Measurements from ENCODE around the gene NTMT2. TPM values are rescaled to one million over a fixed set of nuclear protein-coding genes. Genes with fewer than 3 reads are reported as not detected.

The NTMT2 gene
- total RNA-seq, 2 donors from 2014 or later, result 1.2 TPM; not detected in 1

- Mint-ChIP-seq H3K4me1 (no peaks in the 10 kb centered on the region), H3K27ac (no peak overlapping the region)
Measured at GRCh38 chr1:170209125-170209524, 63.4 kb downstream of the NTMT2 start.

GRCh38 chr1:170210142-170210541 is 64.4 kb downstream of the NTMT2 start:
- Histone ChIP-seq H3K4me1 (ENCODE audit: control insufficient read depth, insufficient read depth, low read length) (no peaks in the 10 kb centered on the region), H3K27ac (ENCODE audit: low read depth, low read length) (no peak overlapping the region), H3K4me3 (ENCODE audit: low read length) (no peak overlapping the region), H3K9me3 (ENCODE audit: control insufficient read depth, low read length) (peaks cover 8% of the 10 kb centered on the region), H3K9ac (ENCODE audit: extremely low read depth, low read length, poor library complexity, severe bottlenecking) (no peak overlapping the region), H3K36me3 (ENCODE audit: control insufficient read depth, insufficient read depth, low read length) (no peaks in the 10 kb centered on the region), H3K27me3 (ENCODE audit: control insufficient read depth, insufficient read depth, low read length, poor library complexity, severe bottlenecking) (no peaks in the 10 kb centered on the region)
- DNase-seq, result no peak
- H3K4me3 Mint-ChIP-seq, result no peak overlapping the region
- H3K36me3 Mint-ChIP-seq (ENCODE audit: low read depth), result peaks cover 2% of the 10 kb centered on the region
- H3K27me3 Mint-ChIP-seq (ENCODE audit: insufficient read depth), result no peaks in the 10 kb centered on the region
- WGBS, 2 experiments (ENCODE audit: insufficient coverage in 1 of 2, insufficient read length in 1 of 2), result 93% methylated on average over 3 of the region's 3 CpGs
- TF ChIP-seq CTCF (conservative IDR thresholded peaks at IDR 0.05), result no peak
- peaks cover 17% of the 10 kb centered on the region for H3K9me3 Mint-ChIP-seq
- H3K4me1 Mint-ChIP-seq, result no peaks in the 10 kb centered on the region
- no peak overlapping the region for H3K27ac Mint-ChIP-seq

More at GRCh38 chr1:170209125-170209524, 63.4 kb downstream of the NTMT2 start:
- Mint-ChIP-seq H3K27me3 (ENCODE audit: insufficient read depth) (no peaks in the 10 kb centered on the region), H3K36me3 (ENCODE audit: low read depth) (peaks cover 2% of the 10 kb centered on the region), H3K9me3 (peaks cover 17% of the 10 kb centered on the region), H3K4me3 (no peak overlapping the region)
- H3K27ac ChIP-seq (ENCODE audit: low read depth, low read length), result no peak overlapping the region
- H3K4me3 ChIP-seq (ENCODE audit: low read length), result no peak overlapping the region
- no peak for TF ChIP-seq CTCF (conservative IDR thresholded peaks at IDR 0.05)
- no peaks in the 10 kb centered on the region for H3K27me3 ChIP-seq (ENCODE audit: control insufficient read depth, insufficient read depth, low read length, poor library complexity, severe bottlenecking)
- DNase-seq, result no peak
- H3K9me3 ChIP-seq (ENCODE audit: control insufficient read depth, low read length), result peaks cover 8% of the 10 kb centered on the region
- no peaks in the 10 kb centered on the region for H3K36me3 ChIP-seq (ENCODE audit: control insufficient read depth, insufficient read depth, low read length)
- H3K9ac ChIP-seq (ENCODE audit: extremely low read depth, low read length, poor library complexity, severe bottlenecking), result no peak overlapping the region
- H3K4me1 ChIP-seq (ENCODE audit: control insufficient read depth, insufficient read depth, low read length), result no peaks in the 10 kb centered on the region

GRCh38 chr1:170213596-170213995 is 67.8 kb downstream of the NTMT2 start:
- Mint-ChIP-seq H3K4me1 (no peaks in the 10 kb centered on the region), H3K36me3 (ENCODE audit: low read depth) (no peaks in the 10 kb centered on the region), H3K4me3 (no peak overlapping the region), H3K27me3 (ENCODE audit: insufficient read depth) (no peaks in the 10 kb centered on the region), H3K9me3 (no peaks in the 10 kb centered on the region), H3K27ac (no peak overlapping the region)
- no peak for DNase-seq
- Histone ChIP-seq H3K9ac (ENCODE audit: extremely low read depth, low read length, poor library complexity, severe bottlenecking) (no peak overlapping the region), H3K4me1 (ENCODE audit: control insufficient read depth, insufficient read depth, low read length) (no peaks in the 10 kb centered on the region), H3K9me3 (ENCODE audit: control insufficient read depth, low read length) (no peaks in the 10 kb centered on the region), H3K36me3 (ENCODE audit: control insufficient read depth, insufficient read depth, low read length) (no peaks in the 10 kb centered on the region), H3K27me3 (ENCODE audit: control insufficient read depth, insufficient read depth, low read length, poor library complexity, severe bottlenecking) (no peaks in the 10 kb centered on the region), H3K4me3 (ENCODE audit: low read length) (no peak overlapping the region), H3K27ac (ENCODE audit: low read depth, low read length) (no peak overlapping the region)
- WGBS, 2 experiments (ENCODE audit: insufficient coverage in 1 of 2, insufficient read length in 1 of 2), result 90 to 93% methylated on average over 3 to 6 of the region's 6 CpGs
- TF ChIP-seq CTCF (conservative IDR thresholded peaks at IDR 0.05), result no peak
